Keratinocyte (primary cell): ENCODE results near the gene SATB2. TPM values are rescaled to one million over a fixed set of nuclear protein-coding genes. Genes with fewer than 3 reads are reported as not detected.

Experiments used
- DNase-seq: peaks from one replicate; pipeline ENCODE4 v3.0.0-alpha.2; 2011; ENCODE audit warnings: low read depth, missing footprints, low spot score
- FAIRE-seq: peaks from 2 replicates; lab custom pipeline; 2011; peaks lifted over from hg19 to GRCh38; lab: Jason Lieb, UNC
- H2AFZ ChIP-seq: 2 replicates; pipeline ENCODE4 v1.6.0; 2012; ENCODE audit warnings: low read length, control low read depth, inconsistent platforms; ENCODE audit not compliant: control insufficient read depth
- H3K27ac ChIP-seq: 2 replicates; pipeline ENCODE4 v1.5.1; 2011; ENCODE audit warnings: low read length; ENCODE audit not compliant: control insufficient read depth, insufficient read depth
- H3K27me3 ChIP-seq: 3 replicates; pipeline ENCODE4 v1.6.0; 2011; ENCODE audit warnings: low read length; ENCODE audit not compliant: control insufficient read depth, insufficient read depth; ENCODE audit errors: extremely low read depth
- H3K36me3 ChIP-seq, 2 experiments: 2 replicates in 1 of 2; 3 replicates in 1 of 2; pipeline ENCODE4 v1.5.1; 2011; ENCODE audit warnings: low read length in 2 of 2, mild to moderate bottlenecking in 1 of 2; ENCODE audit not compliant: control insufficient read depth in 2 of 2, insufficient read depth in 2 of 2; ENCODE audit errors: extremely low read depth in 1 of 2
- H3K4me1 ChIP-seq: 3 replicates; pipeline ENCODE4 v1.5.1; 2011; ENCODE audit warnings: low read length; ENCODE audit not compliant: control insufficient read depth, insufficient read depth; ENCODE audit errors: extremely low read depth
- H3K4me2 ChIP-seq: 3 replicates; pipeline ENCODE4 v1.6.0; 2011; ENCODE audit warnings: low read depth, low read length; ENCODE audit not compliant: control insufficient read depth, insufficient read depth; ENCODE audit errors: extremely low read depth
- H3K4me3 ChIP-seq, 3 experiments: fragments of 200-600 bp in 1 of 3; sonication (generic) in 1 of 3; 2 replicates in 2 of 3; 3 replicates in 1 of 3; pipeline ENCODE4 v1.5.1; 2011 to 2016; ENCODE audit warnings: low read length in 3 of 3, mild to moderate bottlenecking in 3 of 3, control low read depth in 2 of 3, inconsistent platforms in 1 of 3, low read depth in 1 of 3, mixed read lengths in 1 of 3, mixed run types in 1 of 3, moderate library complexity in 1 of 3; ENCODE audit not compliant: control insufficient read depth in 2 of 3, insufficient read depth in 2 of 3; ENCODE audit errors: extremely low read depth in 1 of 3
- H3K79me2 ChIP-seq: 2 replicates; pipeline ENCODE4 v1.6.0; 2012; ENCODE audit warnings: low read length; ENCODE audit not compliant: control insufficient read depth, insufficient read depth
- H3K9ac ChIP-seq: 3 replicates; pipeline ENCODE4 v1.6.0; 2011; ENCODE audit warnings: low read length; ENCODE audit not compliant: control insufficient read depth, insufficient read depth; ENCODE audit errors: extremely low read depth
- H3K9me1 ChIP-seq: 3 replicates; pipeline ENCODE4 v1.6.0; 2011; ENCODE audit warnings: low read length; ENCODE audit not compliant: control insufficient read depth, insufficient read depth; ENCODE audit errors: extremely low read depth
- H3K9me3 ChIP-seq: 2 replicates; pipeline ENCODE4 v1.5.1; 2012; ENCODE audit warnings: low read depth, low read length; ENCODE audit not compliant: control insufficient read depth
- H4K20me1 ChIP-seq: 3 replicates; pipeline ENCODE4 v1.6.0; 2011; ENCODE audit warnings: low read length; ENCODE audit not compliant: control insufficient read depth, insufficient read depth; ENCODE audit errors: extremely low read depth
- EZH2 ChIP-seq: IDR thresholded peaks from one replicate; pipeline ENCODE4 v1.6.1; 2012; ENCODE audit warnings: inconsistent platforms, mild to moderate bottlenecking, low read length, moderate library complexity
- dilution Hi-C: fragments of 300-500 bp; cut with MboI; formaldehyde crosslinking; loops from one replicate; pipeline ENCODE4 v1.7.0; 2020; ENCODE audit warnings: low sequenced_read_pairs; ENCODE audit not compliant: extremely low pct_ligation_motif_present
- polyA plus RNA-seq, 5 experiments: library from polyadenylated mRNA; depleted of rRNA in 3 of 5; stranded (reverse) in 3 of 5; stranded (forward) in 1 of 5; unstranded in 1 of 5; fragments of >200 nt; gene quantifications; 1 replicate in 1 of 5; 2 replicates in 3 of 5; 3 replicates in 1 of 5; pipeline versions ENCODE4 v1.2.1 to v1.2.3, GENCODE V29; 2011 to 2012; ENCODE audit warnings: missing spikeins in 2 of 5, low read depth in 1 of 5, low replicate concordance in 1 of 5
- TF ChIP-seq, protein P1 (sequence below), 3 experiments: IDR thresholded peaks in 1 of 3; conservative IDR thresholded peaks in 1 of 3; optimal IDR thresholded peaks in 1 of 3; 2 replicates in 2 of 3; 3 replicates in 1 of 3; pipeline versions ENCODE3 to v1.5.1; 2011; ENCODE audit warnings: low read length in 3 of 3, mild to moderate bottlenecking in 3 of 3, moderate library complexity in 2 of 3, control low read depth in 1 of 3, inconsistent platforms in 1 of 3; ENCODE audit not compliant: insufficient read depth in 2 of 3; ENCODE audit errors: extremely low read depth in 1 of 3

SATB2 gene
- polyA plus RNA-seq, 1 donor (not counting 4 experiments of a cell fraction or from before 2014, with no cell fraction given) = 1.4 TPM

- FAIRE-seq = no peak
Observed at GRCh38 chr2:199257261-199258224, 200.2 kb downstream of the SATB2 start.

GRCh38 chr2:199230091-199230490 lies 227.6 kb downstream of the SATB2 start:
- Histone ChIP-seq H3K4me2 (no peak overlapping the region), H3K27ac (no peak overlapping the region), H2AFZ (no peak overlapping the region), H3K9ac (no peak overlapping the region), H4K20me1 (no peaks in the 10 kb centered on the region), H3K4me1 (no peaks in the 10 kb centered on the region), H3K36me3 (no peaks in the 10 kb centered on the region), H3K4me3 (no peak overlapping the region), H3K79me2 (no peaks in the 10 kb centered on the region), H3K9me3 (peaks cover 3% of the 10 kb centered on the region), H3K27me3 (no peaks in the 10 kb centered on the region), H3K9me1 (no peaks in the 10 kb centered on the region)
- no peak for DNase-seq
- dilution Hi-C loops = no loop called here
- FAIRE-seq = no peak
- TF ChIP-seq, protein P1, sequence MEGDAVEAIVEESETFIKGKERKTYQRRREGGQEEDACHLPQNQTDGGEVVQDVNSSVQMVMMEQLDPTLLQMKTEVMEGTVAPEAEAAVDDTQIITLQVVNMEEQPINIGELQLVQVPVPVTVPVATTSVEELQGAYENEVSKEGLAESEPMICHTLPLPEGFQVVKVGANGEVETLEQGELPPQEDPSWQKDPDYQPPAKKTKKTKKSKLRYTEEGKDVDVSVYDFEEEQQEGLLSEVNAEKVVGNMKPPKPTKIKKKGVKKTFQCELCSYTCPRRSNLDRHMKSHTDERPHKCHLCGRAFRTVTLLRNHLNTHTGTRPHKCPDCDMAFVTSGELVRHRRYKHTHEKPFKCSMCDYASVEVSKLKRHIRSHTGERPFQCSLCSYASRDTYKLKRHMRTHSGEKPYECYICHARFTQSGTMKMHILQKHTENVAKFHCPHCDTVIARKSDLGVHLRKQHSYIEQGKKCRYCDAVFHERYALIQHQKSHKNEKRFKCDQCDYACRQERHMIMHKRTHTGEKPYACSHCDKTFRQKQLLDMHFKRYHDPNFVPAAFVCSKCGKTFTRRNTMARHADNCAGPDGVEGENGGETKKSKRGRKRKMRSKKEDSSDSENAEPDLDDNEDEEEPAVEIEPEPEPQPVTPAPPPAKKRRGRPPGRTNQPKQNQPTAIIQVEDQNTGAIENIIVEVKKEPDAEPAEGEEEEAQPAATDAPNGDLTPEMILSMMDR (optimal IDR thresholded peaks at IDR 0.05 in 1 of 3, IDR thresholded peaks at IDR 0.05 in 1 of 3, conservative IDR thresholded peaks at IDR 0.05 in 1 of 3; ENCODE audit: extremely low read depth in 1 of 3, insufficient read depth in 2 of 3, low read length in 3 of 3) = no peak
- no peak for TF ChIP-seq EZH2

More at GRCh38 chr2:199257261-199258224, 200.2 kb downstream of the SATB2 start:
- no peak overlapping the region for H3K4me3 ChIP-seq
- no peaks in the 10 kb centered on the region for H3K36me3 ChIP-seq
- H3K9me1 ChIP-seq = no peaks in the 10 kb centered on the region
- no peak overlapping the region for H3K27ac ChIP-seq
- dilution Hi-C loops = no loop called here
- no peak overlapping the region for H3K4me2 ChIP-seq
- no peaks in the 10 kb centered on the region for H3K4me1 ChIP-seq
- no peak for TF ChIP-seq EZH2
- TF ChIP-seq, protein P1 (optimal IDR thresholded peaks at IDR 0.05 in 1 of 3, IDR thresholded peaks at IDR 0.05 in 1 of 3, conservative IDR thresholded peaks at IDR 0.05 in 1 of 3; ENCODE audit: extremely low read depth in 1 of 3, insufficient read depth in 2 of 3, low read length in 3 of 3) = no peak
- H3K9me3 ChIP-seq = no peaks in the 10 kb centered on the region
- DNase-seq = no peak
- no peaks in the 10 kb centered on the region for H3K79me2 ChIP-seq
- H2AFZ ChIP-seq = no peak overlapping the region
- H4K20me1 ChIP-seq = no peaks in the 10 kb centered on the region
- no peak overlapping the region for H3K9ac ChIP-seq
- H3K27me3 ChIP-seq = no peaks in the 10 kb centered on the region
